Body of pancreas (tissue), 4 donors: ENCODE measurements around the gene CXorf38.

Experiments
- CTCF ChIP-seq, 7 experiments: fragments of 450-650 bp in 4 of 7; fragments of 200-600 bp in 3 of 7; sonication (generic) in 3 of 7; IDR thresholded peaks; one replicate each; pipeline ENCODE4 v1.5.1; 2016 to 2019; ENCODE audit warnings: antibody characterized with exemption in 7 of 7
- POLR2A ChIP-seq, 3 donors: fragments of 450-650 bp; IDR thresholded peaks; one replicate each; pipeline ENCODE4 v1.6.1; 2016; ENCODE audit warnings: antibody characterized with exemption in 3 of 3, mild to moderate bottlenecking in 2 of 3

GRCh38 chrX:40612511-40612910, 34.9 kb downstream of the CXorf38 start:
- TF ChIP-seq CTCF (IDR thresholded peaks at IDR 0.05) (no peak), POLR2A (IDR thresholded peaks at IDR 0.05) (no peak)
